ENCODE measurements around the gene RGPD4.
"Not testable (repeated sequence)": the region's sequence is repeated elsewhere in the genome, so short reads cannot be mapped to it uniquely, and the experiment has no call there.

RGPD4 gene

DNA sequence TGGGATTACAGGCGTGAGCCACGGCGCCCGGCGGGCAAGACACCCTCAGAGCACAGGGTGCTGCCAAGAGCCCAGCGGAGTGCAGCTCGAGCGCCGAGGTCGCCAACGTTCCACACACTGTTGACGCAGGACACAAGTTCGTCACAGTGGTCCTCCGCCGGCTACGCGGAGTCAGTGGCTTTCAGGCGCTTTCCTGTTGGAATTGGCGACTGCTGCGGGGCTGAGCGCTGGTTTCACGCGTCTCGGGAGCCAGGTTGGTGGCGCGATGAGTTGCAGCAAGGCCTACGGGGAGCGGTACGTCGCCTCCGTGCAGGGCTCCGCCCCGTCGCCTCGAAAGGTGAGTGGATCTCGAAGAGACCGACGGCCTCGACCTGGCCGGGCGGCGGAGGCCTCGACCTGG lies at the start of gene RGPD4:
TSS of gene RGPD4 (plus strand) at position 144 of the 400 bp plus-strand sequence. CDS start at position 266, 122 bp downstream.
- DNase-seq = not testable (repeated sequence)

DNA sequence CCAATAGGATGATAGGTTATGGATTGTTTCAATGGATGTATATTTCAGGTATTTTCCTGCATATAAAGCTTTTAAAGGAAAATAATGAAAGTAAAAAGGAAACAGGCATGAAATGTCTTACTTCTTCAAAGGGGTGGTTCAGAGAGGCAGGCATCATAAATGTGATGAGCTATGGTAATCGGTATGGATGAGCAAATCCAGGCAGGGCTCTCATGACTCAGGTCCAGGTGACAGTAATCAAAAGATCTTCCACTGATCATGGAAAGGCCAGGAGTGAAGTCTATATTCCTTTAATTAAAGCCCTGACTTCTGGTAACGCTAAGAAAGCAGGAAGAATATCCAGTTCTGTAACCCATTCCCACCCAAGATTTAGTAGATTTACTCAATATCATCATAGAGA lies 48.7 kb upstream of the RGPD4 start:
- DNase-seq = no peak

DNA sequence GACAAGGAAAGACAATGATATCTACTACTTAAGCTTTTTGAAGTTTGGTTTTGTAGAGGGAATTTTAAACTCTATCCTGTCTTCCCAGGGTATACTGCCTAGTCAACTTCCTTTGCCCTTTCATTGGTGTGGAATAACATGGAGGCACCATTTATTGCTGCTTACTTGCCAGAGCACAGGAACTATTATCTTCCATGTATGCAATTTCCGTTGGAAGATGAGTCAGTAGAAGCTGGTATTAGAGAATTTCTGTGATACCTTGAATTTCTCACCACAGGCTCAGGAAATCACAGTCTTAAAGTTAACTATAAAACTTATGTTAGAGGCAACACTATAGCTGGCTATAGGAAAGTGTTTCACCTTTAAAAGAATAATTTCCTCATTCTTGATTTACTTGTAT lies 40.9 kb upstream of the RGPD4 start:
- no peak for DNase-seq

DNA sequence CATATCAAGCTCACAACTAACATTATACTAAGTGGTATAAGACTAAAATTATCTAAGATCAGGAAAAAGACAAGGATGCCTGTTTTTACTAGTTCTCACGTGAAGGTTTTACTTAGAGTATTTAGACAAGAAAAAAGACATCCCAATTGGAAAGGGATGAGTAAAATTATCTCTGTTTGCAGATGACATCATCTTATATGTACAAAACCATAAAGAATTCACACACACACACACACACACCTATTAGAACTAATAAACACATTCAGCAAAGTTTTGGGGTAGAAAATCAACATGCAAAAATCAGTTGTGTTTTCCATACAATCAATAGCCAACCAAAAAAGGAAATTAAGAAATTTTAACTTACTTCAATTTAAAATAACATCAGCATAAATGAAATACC lies 35.9 kb upstream of the RGPD4 start:
- no peak for DNase-seq

DNA sequence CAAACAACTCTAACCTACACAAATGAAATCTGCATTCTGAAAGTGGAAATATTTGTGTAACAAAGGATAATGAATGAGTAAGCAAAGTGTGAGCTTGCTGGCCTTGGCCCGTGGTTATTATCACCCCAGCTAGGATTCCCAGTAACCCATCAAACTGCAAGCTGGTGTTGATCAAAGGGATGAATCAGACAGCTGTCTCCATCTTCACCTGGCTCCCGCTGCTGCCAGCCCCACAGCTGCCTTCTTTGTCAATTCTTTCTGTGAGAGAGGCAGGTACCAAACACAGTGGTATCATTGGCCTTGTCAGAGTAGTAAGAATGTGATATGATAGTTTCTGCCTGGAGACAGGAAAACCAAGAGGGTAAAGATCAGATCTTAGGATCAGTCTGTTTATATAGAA lies 25.2 kb upstream of the RGPD4 start:
- DNase-seq = no peak

DNA sequence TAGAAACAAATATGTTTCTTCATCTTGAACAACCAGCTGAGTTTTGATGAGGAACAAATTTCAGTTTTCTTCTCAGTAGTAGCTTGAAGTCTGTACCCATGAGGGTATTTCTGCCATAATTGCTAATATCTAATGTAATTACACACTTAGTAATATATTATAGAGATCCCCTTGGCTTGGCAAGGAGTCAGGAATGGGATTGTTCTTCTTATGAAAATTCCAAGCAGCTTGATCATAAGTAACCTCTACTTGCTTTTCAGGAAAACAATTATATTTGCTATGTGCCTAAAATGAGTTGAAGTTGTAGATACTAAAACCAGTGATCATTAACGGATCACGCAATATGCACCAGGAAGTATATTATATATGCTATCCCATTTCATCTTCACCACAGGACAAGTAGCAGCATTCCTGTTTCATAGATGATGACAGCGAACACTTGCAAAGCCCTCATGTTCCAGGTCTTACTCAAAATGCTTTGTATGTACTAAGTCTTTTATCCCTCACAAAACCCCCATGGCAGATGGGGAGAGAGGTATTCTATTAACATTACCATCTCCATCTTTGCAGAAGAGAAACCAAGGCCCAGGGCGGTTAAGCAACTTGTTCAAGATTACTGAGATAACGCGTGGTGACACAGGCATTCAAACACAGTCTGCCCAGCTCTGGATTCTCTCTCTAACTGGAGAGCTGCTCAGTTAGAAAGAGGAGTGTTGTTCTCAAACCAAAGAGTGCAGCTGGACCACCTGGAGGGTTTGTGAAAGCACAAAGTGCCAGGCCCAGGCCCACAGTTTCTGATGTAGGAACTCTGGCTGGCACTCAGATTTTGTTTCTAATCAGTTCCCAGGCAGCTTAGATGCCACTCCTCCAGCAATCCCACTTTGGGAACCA lies 21.8 kb upstream of the RGPD4 start:
- DNase-seq = no peak

DNA sequence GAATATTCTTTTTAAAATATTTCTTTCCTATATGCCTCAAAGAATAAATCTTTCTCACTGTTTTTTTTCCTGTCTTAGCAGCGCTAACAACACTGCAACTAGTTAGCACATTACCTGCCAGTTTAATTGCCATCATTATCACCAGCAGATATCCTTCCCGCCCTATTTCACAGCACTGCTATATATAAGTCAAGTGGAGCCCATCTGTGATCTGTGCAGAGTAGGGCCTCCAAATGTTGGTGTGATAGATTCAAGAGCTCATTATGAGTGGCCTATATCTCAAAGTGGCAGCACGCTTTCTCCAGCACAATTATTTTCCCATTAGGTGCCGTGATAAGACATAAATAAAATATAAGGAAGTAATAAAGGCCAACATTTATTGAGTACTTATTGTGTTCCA lies 19.8 kb upstream of the RGPD4 start:
- DNase-seq = no peak

DNA sequence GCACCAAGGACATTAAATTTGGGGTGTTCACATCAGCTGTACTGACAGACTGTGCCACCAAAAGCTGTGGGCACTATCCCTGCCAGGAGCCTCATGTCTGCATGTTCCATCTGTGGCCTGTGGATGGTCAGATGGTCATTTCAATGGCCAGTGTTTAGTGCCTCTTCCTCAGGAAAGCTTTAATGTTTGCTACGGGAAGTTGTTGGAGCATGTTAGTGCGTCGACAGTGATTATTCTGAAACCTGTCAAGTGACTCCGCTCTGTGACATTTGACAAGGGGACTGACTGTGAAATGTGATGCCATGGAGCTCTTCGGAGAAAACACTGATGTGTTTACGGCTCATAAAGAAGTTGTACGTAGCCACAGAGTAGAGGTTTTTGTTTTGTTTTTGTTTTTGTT lies 18.7 kb upstream of the RGPD4 start:
- DNase-seq = no peak

DNA sequence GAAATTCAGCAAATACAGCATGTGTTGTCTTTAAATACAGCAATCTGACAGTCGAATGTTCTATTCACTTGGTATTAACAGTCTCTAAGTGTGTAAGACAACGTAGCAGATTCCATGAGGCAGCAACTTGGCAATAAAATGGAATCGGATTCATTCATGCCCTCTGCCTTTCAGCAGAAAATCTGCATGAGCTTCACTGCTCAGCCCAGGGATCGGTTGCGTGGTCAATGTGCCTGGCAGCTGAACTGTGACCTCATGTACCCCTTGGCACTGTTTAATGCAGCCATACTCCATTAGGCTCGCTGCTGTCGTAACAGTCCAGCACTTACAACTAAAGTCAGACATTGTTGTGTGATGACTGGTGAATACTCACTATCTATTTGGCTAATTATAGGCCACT lies 17.7 kb upstream of the RGPD4 start:
- DNase-seq = no peak

DNA sequence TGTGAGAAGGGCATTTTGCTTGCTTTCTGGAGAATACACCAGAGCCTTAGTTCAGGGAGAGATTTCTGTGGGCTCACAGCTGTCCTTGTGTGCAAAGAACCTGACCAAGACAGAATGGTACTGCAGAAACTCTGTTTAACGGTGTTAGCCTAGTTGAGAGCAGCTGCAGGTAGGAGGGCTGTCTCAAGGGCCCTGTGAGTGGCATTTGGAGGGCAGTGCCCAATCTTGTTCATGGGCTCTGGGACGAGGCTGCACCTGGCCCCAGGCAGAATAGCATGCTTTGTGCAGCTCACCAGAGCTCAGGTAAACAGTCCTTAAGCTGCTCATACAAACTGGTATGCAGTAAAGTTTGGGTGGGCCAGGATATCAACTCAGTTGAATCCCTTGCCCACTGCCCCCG lies 16.9 kb upstream of the RGPD4 start:
- no peak for DNase-seq

DNA sequence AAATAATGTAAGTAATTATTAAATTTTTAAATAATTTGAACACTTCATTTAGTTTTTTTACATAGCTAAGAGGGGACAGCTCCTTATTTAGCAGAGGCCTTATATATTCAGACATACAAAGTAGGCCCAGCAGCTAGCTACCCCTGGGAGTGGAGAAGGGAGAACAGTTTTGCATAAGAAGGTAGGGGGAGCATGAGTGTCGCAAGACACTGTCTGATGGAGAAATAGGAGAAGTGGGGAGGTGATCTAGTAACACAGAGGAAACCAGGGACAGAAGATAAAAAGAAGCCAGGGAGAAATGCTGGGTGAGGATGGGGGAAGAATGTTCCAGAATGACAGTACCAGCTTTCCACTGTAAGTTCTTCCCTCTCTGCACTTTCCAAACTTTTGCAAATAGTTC lies 16.0 kb upstream of the RGPD4 start:
- DNase-seq = no peak

DNA sequence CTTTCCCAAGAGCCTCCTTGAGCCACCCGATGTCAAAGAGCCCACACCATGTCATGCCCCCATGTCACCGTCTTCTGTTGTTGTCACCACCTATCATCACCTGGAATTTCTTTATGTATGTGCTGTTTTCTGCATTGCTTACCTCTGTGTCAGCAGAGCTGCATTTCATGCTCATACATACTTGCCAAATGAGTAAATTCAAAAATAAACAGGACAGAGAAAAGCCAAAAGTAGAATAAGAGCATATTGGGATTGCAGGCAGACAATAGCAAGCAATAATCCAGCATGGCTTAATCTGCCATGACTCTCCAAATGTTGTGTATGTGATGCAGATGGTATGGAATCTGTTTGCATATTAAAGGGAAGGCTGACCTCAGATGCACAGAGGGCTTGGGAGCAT lies 15.3 kb upstream of the RGPD4 start:
- DNase-seq = no peak

DNA sequence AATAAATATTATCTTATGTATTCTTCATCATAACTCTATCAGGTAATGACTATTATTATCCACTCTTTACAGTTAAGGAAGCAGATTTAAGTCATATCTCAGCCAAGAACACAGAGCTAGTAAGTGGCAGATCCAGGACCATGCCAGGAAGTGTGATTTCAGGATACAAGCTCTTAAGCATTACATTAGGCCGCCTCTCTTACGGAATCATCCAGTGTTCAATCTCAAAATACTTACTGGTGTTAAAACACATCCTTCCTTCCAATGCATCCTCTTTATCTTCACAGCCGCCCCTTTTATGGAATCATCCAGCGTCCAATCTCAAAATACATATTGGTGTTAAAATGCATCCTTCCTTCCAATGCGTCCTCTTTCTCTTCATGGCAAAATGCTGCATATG lies 14.7 kb upstream of the RGPD4 start:
- DNase-seq = no peak

DNA sequence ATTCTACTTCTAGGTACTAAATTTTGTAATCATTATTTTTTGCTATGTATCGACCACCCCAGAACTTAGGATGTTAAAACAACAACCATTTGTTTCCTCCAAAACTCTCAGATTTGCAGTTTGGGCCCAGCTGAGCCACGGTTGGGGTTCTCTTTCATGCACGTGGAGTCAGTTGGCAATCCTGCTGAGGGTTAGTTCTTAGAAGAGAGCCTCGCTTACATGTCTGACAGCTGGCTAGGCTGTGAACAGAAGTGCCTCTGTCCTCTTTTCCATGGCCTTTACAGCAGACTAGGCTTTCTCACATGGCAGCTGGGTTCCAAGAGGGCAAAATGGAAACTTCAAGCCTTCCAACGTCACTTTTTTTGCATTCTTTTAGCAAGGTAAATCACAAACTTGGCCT lies 9.3 kb upstream of the RGPD4 start:
- DNase-seq = no peak

DNA sequence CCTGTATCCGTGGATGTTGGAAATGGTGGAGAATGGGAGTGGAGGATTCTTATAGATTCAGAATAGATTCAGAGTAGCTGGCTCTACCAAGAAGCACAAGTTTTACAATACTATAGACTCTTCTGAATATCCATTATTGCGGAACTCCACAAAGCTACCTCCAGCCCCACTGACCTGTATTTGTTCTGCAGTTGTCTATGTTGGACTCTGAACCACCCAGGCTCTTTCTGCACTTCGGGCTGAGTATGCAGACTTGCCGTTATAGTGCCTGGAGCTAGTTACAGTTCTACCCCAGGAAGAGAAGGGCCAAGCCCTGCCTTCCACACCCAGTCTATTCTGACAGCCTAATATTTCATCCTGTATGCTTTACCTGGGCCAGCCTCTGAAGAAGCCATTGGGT lies 4.4 kb upstream of the RGPD4 start:
- no peak for DNase-seq

DNA sequence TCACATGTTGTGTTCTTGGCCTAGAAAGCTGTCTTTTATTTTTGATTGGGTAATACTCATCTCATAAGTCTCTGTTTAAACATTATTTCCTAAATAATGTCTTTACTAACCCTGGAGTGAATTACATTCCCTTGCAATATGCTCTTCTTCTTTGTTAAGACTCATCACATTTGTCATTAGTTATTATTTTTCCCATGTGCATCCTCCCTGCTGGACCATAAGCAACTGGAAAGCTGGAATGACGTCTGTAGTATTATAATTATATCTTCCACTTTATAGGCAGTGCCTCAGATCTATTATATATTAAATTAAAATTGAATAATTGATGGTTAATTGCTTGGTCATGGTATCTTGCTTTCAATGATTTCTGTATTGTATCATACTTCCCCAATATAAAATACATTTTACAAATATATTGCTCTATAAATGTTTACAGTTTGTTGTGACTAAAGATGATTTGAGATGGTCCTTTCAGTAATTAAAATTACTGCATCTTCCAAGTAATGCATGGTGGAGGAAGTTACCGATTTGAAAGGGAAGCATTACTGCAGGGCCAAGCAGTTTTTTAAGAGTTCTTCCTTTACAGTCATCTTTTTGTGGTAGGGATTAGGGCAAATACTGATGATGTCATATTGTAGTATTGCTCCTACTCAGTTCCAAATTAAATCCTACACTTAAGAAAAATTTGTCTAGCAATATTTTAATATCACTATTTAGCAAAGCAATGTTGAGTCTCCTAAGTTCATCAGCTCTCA lies 2.1 kb upstream of the RGPD4 start:
- DNase-seq = peak in 1 of 3 donors; percentile 2

DNA sequence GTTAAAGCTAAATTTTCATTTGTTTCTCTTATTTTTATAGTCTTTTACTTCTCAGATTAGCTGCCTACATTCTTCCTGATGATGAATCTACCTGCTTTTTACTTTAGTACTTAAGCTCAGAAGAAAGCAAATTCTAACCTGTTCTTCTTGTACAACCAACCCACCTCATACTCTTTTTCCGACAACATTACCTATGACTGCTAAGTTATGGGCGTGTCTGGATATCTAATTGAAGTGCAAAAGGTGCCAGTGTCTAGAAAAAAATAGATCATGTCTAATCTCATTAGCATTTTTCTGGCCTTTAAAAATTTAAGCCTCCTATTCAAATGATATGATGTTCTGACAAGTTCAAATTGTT lies 1.5 kb upstream of the RGPD4 start:
- no peak for DNase-seq

DNA sequence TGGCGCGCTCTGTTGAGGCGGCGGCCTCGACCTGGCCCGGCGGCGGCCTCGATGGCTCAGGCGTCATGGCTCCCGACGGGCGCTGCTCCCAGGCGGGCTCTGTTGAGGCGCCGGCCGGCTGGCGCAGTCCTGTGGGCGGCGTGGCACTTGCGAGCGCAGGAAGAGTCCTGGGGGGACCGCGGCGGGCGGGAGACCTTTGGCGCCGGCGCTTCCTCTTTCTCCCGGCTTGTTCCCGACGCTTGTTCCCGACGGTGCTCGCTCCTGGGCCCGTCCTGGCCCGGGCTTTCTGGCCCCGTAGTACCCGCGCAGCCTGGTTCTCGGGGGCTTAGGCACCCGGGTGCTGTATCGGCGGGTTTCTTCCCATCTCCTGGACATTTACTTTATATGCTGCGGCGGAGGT lies 2.8 kb downstream of the RGPD4 start:
- not testable (repeated sequence) for DNase-seq

DNA sequence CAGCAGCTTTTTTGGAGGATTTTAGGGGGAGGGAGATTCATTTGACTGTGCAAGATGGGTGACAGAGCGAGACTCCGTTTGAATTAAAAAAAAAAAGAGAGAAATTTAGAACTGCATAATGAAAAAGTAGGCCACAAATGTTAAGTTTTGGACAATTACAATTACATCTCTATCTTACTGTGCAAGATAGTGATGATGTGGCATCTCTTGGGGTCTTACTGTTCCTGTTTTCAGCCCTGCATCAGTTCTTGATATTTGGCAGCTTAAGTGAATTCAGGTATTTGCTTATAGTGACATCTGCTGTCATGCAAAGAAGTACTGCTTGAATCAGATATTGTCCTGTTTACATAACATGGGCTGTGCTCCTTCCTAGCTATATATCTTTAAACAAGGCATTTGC lies 6.5 kb downstream of the RGPD4 start:
- DNase-seq = not testable (repeated sequence)

DNA sequence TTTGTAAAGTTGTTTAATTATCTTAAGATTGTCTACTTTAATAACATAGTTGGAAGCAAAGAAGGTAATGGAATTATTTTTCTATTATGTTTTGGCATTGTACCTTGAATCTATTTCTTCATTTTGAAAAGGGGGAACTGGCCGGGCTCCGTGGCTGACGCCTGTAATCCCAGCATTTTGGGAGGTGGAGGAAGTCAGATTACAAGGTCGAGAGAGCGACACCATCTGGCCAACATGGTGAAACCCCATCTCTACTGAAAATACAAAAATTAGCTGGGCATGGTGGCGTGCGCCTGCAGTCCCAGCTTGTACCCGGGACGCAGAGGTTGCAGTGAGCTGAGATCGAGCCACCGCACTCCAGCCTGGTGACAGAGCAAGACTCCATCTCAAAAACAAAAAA lies 6.9 kb downstream of the RGPD4 start:
- DNase-seq = not testable (repeated sequence)

DNA sequence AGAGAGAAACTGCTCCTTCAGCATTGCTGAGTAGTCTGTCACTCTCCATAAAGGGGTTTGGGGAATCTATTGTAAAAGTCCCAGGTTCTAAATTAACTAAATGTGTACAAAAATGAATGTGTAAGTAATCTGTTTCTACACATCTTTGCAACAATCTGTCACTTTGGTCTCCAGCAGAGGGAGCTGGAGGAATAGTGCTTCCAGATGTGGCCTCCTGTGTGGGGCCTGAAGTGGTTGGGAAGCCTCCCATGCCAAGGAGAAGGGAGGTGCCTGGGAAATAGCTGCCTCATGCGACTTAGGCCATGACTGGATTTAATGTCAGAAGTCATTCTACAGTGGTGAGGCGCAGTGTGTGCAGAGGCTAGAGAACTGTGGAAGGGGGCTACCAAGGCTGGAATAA lies 89.4 kb downstream of the RGPD4 start:
- DNase-seq = not testable (repeated sequence)

DNA sequence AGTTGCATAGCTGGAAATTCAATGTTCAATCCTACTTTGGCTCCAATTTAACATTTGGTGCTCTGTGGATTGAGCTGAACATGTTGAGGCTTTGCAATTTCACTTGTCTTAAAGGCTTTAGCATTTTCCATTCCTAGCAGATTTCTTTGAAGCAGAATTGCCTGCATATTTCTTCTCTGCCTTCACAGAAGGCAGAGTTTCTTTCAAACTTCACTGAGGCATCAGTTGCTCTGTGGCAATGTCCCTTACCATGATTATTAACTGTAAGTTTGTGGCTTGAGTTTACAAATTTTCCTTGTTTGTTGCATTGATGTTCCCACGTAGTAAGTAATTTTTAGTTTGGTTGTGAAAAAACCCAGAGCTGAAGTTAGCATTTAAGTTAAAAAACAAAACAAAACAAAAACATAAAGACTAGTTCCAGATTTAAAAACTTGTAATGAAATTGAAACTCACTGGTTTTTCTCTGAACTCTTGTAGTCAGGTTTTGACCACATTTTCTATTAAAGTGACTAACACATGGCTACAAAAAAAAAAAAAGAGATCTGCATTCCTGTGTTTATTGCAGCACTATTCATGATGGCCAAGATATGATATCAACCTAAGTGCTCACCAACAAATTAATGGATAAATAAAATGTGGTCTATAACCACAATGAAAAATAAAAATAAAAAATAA lies 90.1 kb downstream of the RGPD4 start:
- not testable (repeated sequence) for DNase-seq

DNA sequence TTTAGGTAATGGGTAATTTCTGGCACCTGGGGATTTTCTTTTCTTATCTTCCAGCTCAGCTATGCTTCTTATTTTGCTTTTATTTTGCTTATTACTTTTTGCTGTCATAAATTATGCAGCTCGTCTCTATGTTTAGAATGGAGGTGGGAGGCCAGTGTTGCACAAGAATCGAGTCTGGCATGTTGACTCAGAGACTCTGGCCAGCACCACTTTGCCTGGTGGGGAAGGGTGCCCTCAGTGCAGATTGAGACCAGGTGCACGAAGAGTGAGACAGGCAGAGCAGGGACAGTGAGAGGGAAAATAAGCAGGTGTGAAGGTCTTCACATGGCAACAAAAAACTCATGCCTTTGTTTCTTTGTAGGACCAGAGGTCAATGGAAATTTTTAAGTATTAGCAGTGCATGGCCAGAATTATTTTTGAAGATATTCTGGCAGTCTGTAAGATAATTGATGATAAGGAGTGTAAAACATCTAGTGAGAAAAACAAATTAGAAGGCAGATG lies 100.4 kb downstream of the RGPD4 start:
- DNase-seq = no peak

DNA sequence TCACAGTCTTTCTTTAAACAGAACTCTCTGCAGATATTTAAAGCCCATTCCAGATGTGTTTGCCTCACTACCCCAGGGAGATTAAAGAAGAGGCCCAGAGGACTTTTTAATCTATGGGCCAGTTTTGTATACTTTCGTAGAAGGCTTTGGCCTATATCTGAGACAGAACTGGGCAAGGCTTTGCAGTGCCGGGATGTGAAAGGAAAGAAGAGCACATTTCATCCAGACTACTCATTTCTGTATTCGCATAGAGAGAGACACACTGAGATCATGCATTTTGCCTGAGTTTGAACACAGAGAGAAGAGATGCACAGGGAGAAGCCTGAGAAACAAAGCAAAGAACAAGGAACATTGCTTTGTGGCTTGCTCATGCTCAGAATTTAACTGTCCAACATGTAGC lies 104.7 kb downstream of the RGPD4 start:
- no peak for DNase-seq

All from suppressor macrophage treated with lipopolysaccharide for 1 hour (primary cell).